SK-N-DZ (cell line): ENCODE data around the gene HSPA1B.
"Not testable (repeated sequence)": the region's sequence is repeated elsewhere in the genome, so short reads cannot be mapped to it uniquely, and the experiment has no call there.

ENCODE experiments used
- DNase-seq: peaks from one replicate; pipeline ENCODE4 v3.0.0-alpha.2; 2015; ENCODE audit warnings: low spot score

The HSPA1B gene

GRCh38 chr6:31858707-31859106 lies 31.2 kb downstream of the HSPA1B start:
- no peak for DNase-seq

- no peak for DNase-seq
Measured at GRCh38 chr6:31859923-31860322, 32.4 kb downstream of the HSPA1B start.

GRCh38 chr6:31860349-31860748 lies 32.8 kb downstream of the HSPA1B start:
- DNase-seq = no peak

- no peak for DNase-seq
Measured at GRCh38 chr6:31861150-31861549, 33.6 kb downstream of the HSPA1B start.

- no peak for DNase-seq
Measured at GRCh38 chr6:31861919-31862343, 34.4 kb downstream of the HSPA1B start.

- DNase-seq = peak; percentile 100
Measured at GRCh38 chr6:31862344-31863235, 35.1 kb downstream of the HSPA1B start, which contains the start of gene NEU1. Gene NEU1 (minus strand): TSS chr6:31862821. CDS start chr6:31862776, 45 bp downstream.

GRCh38 chr6:31864123-31864562 lies 36.6 kb downstream of the HSPA1B start:
- not testable (repeated sequence) for DNase-seq

GRCh38 chr6:31864818-31865204 lies 37.3 kb downstream of the HSPA1B start:
- no peak for DNase-seq

- no peak for DNase-seq
Measured at GRCh38 chr6:31865205-31866118, 37.9 kb downstream of the HSPA1B start.

GRCh38 chr6:31868658-31868971 lies 41.1 kb downstream of the HSPA1B start:
- not testable (repeated sequence) for DNase-seq

- DNase-seq = no peak
Measured at GRCh38 chr6:31869343-31869742, 41.8 kb downstream of the HSPA1B start.

GRCh38 chr6:31870385-31870921 lies 42.9 kb downstream of the HSPA1B start:
- DNase-seq = peak; percentile 35

GRCh38 chr6:31871046-31871659 lies 43.6 kb downstream of the HSPA1B start:
- DNase-seq = no peak

GRCh38 chr6:31874084-31874670 lies 46.6 kb downstream of the HSPA1B start:
- DNase-seq = no peak

GRCh38 chr6:31874836-31875572 lies 47.5 kb downstream of the HSPA1B start:
- no peak for DNase-seq

- DNase-seq = no peak
Measured at GRCh38 chr6:31875877-31876276, 48.3 kb downstream of the HSPA1B start.

GRCh38 chr6:31876357-31876756 lies 48.8 kb downstream of the HSPA1B start:
- DNase-seq = no peak

- DNase-seq = no peak
Measured at GRCh38 chr6:31877125-31877650, 49.6 kb downstream of the HSPA1B start.

- no peak for DNase-seq
Measured at GRCh38 chr6:31877651-31878161, 50.2 kb downstream of the HSPA1B start.

GRCh38 chr6:31878222-31878621 lies 50.7 kb downstream of the HSPA1B start:
- no peak for DNase-seq
